GM12864 (cell line): Measurements from ENCODE around the gene TSPOAP1.

Experiments
- DNase-seq: peaks from one replicate; pipeline ENCODE4 v3.0.0-alpha.2; 2011; ENCODE audit warnings: low read depth
- H3K4me3 ChIP-seq: 2 replicates; pipeline ENCODE4 v1.5.1; 2011; ENCODE audit warnings: mild to moderate bottlenecking, low read depth, low read length, control low read depth
- TF ChIP-seq, protein P1 (sequence below): IDR thresholded peaks from 2 replicates; pipeline ENCODE4 v1.5.1; 2011; ENCODE audit warnings: low read depth, mild to moderate bottlenecking, moderate library complexity, low read length, control low read depth, inconsistent platforms; ENCODE audit errors: missing control alignments

Gene TSPOAP1

DNA sequence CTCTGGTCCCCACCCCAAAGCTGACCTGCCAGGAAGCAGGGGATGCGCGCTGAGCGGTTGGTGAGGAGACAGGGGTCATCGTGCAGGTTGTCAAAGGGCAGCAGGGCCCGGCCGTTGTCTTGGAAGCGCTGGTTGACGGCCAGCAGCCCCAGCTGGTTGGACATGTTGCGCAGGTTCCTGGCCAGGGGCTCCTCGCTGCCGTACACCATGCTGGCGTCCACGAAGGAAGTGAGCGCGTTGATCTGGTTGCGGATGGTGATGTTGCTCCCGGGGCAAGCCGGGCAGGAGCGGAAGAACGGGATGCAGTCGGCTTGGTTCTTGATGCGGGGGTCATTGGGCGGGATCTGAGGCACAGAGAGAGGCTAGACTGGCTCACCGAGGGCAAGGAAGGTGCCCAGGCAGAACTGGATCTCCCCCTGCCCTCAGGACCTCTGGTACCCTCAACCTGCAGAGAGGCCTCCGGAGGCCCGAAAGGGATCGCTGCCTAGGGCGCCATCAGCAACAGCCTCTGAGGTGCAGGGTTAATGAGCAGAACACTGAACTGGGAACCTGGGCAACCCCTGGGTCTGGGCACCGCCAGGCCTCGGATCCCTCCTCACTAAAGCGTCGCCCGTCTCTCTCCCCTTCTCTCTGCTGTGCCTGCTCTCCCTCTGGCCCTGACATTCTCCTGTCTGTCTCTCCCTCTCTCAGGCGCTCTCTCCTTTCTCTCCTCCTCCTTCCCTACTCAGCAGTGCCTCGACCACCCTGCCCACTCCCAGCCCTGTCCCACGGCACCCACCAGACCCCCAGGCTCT, 50.6 kb downstream of the TSPOAP1 start:
- H3K4me3 ChIP-seq: no peak overlapping the region
- TF ChIP-seq, protein P1, sequence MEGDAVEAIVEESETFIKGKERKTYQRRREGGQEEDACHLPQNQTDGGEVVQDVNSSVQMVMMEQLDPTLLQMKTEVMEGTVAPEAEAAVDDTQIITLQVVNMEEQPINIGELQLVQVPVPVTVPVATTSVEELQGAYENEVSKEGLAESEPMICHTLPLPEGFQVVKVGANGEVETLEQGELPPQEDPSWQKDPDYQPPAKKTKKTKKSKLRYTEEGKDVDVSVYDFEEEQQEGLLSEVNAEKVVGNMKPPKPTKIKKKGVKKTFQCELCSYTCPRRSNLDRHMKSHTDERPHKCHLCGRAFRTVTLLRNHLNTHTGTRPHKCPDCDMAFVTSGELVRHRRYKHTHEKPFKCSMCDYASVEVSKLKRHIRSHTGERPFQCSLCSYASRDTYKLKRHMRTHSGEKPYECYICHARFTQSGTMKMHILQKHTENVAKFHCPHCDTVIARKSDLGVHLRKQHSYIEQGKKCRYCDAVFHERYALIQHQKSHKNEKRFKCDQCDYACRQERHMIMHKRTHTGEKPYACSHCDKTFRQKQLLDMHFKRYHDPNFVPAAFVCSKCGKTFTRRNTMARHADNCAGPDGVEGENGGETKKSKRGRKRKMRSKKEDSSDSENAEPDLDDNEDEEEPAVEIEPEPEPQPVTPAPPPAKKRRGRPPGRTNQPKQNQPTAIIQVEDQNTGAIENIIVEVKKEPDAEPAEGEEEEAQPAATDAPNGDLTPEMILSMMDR: no peak
- no peak for DNase-seq

DNA sequence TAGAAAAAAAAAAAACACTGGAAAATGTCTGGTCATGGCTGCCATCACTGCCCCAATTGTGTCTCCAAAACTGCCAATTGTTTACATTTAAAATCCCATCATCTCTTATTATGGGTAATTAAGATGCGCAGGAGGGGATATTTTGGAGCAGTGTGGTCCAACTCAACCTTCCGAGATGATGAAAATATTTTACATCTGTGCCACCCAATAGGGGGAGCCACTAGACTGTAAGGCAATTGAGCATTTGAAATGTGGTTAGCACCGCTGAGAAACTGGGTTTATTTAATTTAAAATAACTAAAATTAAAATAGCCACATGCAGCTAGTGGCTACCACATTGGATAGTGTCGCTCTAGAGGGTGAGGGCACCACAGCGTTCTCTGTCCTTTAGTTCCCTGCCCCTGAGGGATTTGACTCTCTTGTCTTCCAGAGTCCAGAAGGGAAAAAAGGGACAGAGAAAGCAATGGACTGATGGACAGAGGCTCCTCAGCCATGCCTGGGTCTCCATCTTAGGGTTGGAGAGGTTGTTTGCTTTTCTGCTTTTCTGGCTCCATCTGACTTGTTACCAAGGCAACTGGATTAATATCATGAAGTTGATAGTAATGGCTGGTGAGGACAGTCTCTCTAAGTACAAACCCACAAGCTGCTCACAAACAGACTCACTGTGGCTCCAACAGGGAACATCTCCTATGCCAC, 51.3 kb downstream of the TSPOAP1 start:
- TF ChIP-seq, protein P1: peak; percentile 51
- DNase-seq: no peak
- no peak overlapping the region for H3K4me3 ChIP-seq

DNA sequence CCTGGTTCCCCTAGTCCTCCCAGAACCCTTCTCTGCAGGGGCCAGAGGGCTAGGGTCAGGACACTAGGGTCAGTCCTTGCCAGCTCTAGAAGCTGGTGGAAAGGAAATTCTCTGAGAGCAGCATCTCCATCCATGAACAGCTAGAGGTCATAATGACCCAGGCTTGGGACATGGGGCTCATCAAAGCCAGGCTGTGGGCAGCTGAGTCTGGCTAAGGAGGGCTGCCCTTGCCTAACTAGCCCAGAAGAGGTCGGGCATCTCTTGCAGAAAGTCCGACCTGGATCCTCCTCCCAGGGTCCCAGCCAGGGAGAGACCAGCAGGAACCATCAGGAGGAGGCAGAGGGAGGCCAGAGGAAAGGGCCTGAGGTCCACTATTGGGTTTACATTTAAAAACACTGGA, 52.2 kb downstream of the TSPOAP1 start:
- no peak overlapping the region for H3K4me3 ChIP-seq
- TF ChIP-seq, protein P1: no peak
- DNase-seq: no peak

DNA sequence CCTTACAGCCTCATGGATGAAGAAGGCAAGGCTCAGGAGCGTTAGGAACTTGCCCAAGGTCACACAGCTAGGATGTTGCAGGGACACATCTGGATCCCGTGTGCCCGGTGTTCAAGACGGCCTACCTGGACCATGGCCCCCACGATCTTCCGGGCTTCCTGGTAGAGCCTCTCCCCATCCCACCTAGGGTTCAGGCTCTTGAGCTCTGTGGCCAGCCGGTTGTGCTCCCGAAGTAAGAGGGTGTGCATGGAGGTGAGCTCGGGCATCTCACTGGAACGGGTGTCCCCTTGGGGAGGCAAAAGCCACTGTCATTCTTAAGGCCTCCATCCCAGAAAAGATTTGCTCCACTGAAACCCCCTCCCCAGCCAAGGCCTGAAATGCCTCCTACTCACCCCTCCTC, 53.2 kb downstream of the TSPOAP1 start:
- no peak for DNase-seq
- no peak overlapping the region for H3K4me3 ChIP-seq
- TF ChIP-seq, protein P1: no peak

DNA sequence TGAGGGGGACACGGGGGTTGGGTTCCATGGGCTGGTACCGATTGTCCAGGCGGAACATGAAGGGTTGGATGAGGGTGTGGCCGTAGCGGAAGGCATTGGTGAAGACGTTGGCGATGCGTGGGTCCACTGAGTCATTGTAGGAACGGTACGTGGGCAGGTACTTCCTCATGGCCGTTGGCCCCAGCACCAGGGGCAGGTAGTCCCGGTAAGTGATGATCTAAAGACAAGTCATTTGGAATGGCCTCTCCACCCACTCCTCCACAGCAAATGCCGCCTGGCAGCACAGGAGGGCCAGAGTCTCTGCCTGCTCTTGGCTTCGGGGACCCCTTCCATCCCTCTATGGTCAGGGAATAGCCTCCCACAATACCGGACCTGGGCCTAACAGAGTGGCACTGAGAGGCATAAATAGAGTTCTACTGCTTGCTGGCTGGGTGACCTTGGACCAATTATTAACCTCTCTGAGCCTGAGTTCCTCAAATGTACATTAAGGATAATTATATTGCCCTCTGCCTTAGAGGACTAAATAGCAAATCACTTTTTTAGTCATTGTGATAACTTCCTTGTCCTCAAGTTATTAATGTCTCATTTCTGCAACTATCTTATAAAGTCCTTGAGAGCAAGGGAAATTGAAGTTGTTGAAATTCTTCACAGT, 55.0 kb downstream of the TSPOAP1 start:
- TF ChIP-seq, protein P1: no peak
- DNase-seq: peak; percentile 13
- H3K4me3 ChIP-seq: no peak overlapping the region

DNA sequence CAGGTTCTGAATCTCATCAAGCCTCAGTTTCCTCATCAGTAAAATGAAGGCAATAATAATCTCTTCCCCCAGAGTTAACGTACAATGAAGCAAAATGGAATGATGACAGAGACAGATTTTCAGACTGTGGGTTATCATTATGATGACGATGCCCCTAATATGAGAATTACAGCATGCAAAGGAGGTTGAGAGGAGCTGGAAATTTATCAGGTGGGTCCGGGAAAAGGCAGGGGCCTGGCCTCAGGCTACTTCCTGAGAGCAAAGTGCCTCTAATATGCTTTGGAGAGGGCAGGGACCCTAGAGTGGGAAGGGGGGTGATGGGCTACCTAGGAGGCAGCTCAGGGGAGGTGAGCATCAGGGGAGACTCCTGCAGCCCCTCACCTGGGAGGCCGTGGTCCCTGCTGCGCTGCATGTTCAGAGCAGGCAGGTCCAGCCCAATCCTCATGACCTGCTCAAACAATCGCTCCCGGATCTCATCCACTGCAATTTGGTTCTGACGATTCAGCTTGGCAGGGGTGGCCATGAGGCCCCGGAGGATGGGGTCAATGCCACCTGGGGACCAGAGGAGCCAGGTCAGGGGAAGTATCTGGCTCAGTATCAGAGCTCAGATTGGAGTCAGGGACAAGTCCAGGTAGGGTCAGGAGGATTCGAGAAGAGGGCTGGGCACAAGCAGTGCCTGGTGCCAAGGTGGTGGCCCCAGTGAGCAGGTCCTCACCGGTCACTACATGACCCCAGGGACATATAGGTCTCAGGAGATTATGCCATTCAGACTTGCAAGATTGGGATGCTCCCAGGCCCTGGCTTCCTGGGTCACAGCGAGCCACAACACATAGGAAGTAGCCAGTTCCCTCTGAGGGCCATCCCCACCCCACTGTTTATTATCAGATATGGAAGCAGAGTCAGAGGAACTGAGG, 56.0 kb downstream of the TSPOAP1 start:
- DNase-seq: no peak
- TF ChIP-seq, protein P1: no peak
- H3K4me3 ChIP-seq: no peak overlapping the region
